A549 (cell line): Measurements from ENCODE around the gene ZBTB39.

Experiments
- CEBPB ChIP-seq, 2 experiments: fragments of >200 bp in 1 of 2; sonication (Bioruptor Twin) in 1 of 2; formaldehyde crosslinking in 1 of 2; IDR thresholded peaks; 2 replicates each; pipeline ENCODE4 v1.6.1; 2012 to 2016
- CHD4 ChIP-seq: fragments of 200-600 bp; sonication (generic); IDR thresholded peaks from 2 replicates; pipeline ENCODE4 v1.6.1; 2016; ENCODE audit warnings: antibody characterized with exemption, mild to moderate bottlenecking, borderline replicate concordance
- CTCF ChIP-seq: fragments of >200 bp; sonication (Bioruptor Twin); formaldehyde crosslinking; IDR thresholded peaks from 3 replicates; pipeline ENCODE4 v1.5.1; 2016
- EHMT2 ChIP-seq: fragments of 200-600 bp; sonication (generic); IDR thresholded peaks from 2 replicates; pipeline ENCODE4 v1.6.1; 2016; ENCODE audit warnings: antibody characterized with exemption, low read depth, mild to moderate bottlenecking, moderate library complexity
- EP300 ChIP-seq, 2 experiments: fragments of >200 bp; sonication (Bioruptor Twin); formaldehyde crosslinking; IDR thresholded peaks; 2 replicates in 1 of 2; 3 replicates in 1 of 2; pipeline ENCODE4 v1.6.1; 2016 to 2017
- GATA3 ChIP-seq: IDR thresholded peaks from 2 replicates; pipeline ENCODE4 v1.6.1; 2012; ENCODE audit warnings: borderline replicate concordance
- HOXA7 ChIP-seq: fragments of 250-450 bp; sonication (Bioruptor Pico); IDR thresholded peaks from 2 replicates; pipeline ENCODE4 v1.5.0; 2020; ENCODE audit warnings: mild to moderate bottlenecking, moderate library complexity
- JUN ChIP-seq, 2 experiments: fragments of >200 bp; sonication (Bioruptor Twin); formaldehyde crosslinking; IDR thresholded peaks; 2 replicates in 1 of 2; 3 replicates in 1 of 2; pipeline ENCODE4 v1.6.1; 2016 to 2017
- NFE2L2 ChIP-seq: fragments of 150-350 bp; conservative IDR thresholded peaks from 2 replicates; pipeline ENCODE4 v1.6.1; 2014; ENCODE audit warnings: low read length
- NR3C1 ChIP-seq: fragments of >200 bp; sonication (Bioruptor Twin); formaldehyde crosslinking; IDR thresholded peaks from 3 replicates; pipeline ENCODE4 v1.6.1; 2017
- PBX3 ChIP-seq: IDR thresholded peaks from 2 replicates; pipeline ENCODE4 v1.6.1; 2012
- RAD21 ChIP-seq, 2 experiments: fragments of >200 bp in 1 of 2; sonication (Bioruptor Twin) in 1 of 2; formaldehyde crosslinking in 1 of 2; IDR thresholded peaks in 1 of 2; conservative IDR thresholded peaks in 1 of 2; 2 replicates in 1 of 2; 3 replicates in 1 of 2; pipeline ENCODE4 v1.6.1; 2012 to 2018; ENCODE audit warnings: inconsistent platforms in 1 of 2
- RFX5 ChIP-seq: fragments of 450-650 bp; IDR thresholded peaks from 2 replicates; pipeline ENCODE4 v1.7.1; 2014; ENCODE audit warnings: antibody characterized with exemption, mild to moderate bottlenecking, moderate library complexity
- USF2 ChIP-seq: fragments of 450-650 bp; IDR thresholded peaks from 2 replicates; pipeline ENCODE4 v1.6.1; 2014; ENCODE audit warnings: antibody characterized with exemption

GRCh38 chr12:56958422-56958821, 47.9 kb downstream of the ZBTB39 start:
- TF ChIP-seq PBX3 (no peak), JUN (IDR thresholded peaks at IDR 0.05) (no peak), HOXA7 (no peak), RAD21 (conservative IDR thresholded peaks at IDR 0.05 in 1 of 2, IDR thresholded peaks at IDR 0.05 in 1 of 2) (no peak), CHD4 (no peak), GATA3 (no peak), USF2 (no peak), NFE2L2 (no peak), CTCF (no peak), NR3C1 (no peak), CEBPB (IDR thresholded peaks at IDR 0.05) (no peak), EHMT2 (no peak), RFX5 (no peak), EP300 (IDR thresholded peaks at IDR 0.05) (no peak)
